WTC11 (cell line): ENCODE data around the gene KCNK5. TPM values are rescaled to one million over a fixed set of nuclear protein-coding genes. Genes with fewer than 3 reads are reported as not detected.

Experiments used
- ATAC-seq: fragments of 200-7000 bp; cut with Tn5 transposase; 2 replicates; pipeline ENCODE4 v1.10.0; 2021; ENCODE audit warnings: mild to moderate bottlenecking, moderate library complexity
- CTCF ChIA-PET: fragments of 300-600 bp; sonication (Branson Sonifier 250); formaldehyde crosslinking; loops from one replicate; lab custom pipeline; 2021; ENCODE audit warnings: antibody characterized with exemption; lab: Charles Lee
- POLR2A ChIA-PET: fragments of 350-600 bp; sonication (Branson Sonifier 250); formaldehyde crosslinking; loops from one replicate; lab custom pipeline; 2021; ENCODE audit warnings: antibody characterized with exemption; lab: Charles Lee
- DNase-seq: peaks from one replicate; pipeline ENCODE4 v3.0.0; 2021; ENCODE audit warnings: low spot score
- H3K27ac Mint-ChIP-seq: 2 replicates; pipeline ENCODE4 v1.8.0; 2021; ENCODE audit warnings: mixed read lengths
- H3K27me3 Mint-ChIP-seq: 2 replicates; pipeline ENCODE4 v1.8.0; 2021; ENCODE audit warnings: low read depth, mild to moderate bottlenecking, moderate library complexity, mixed read lengths
- H3K36me3 Mint-ChIP-seq: 2 replicates; pipeline ENCODE4 v1.8.0; 2021; ENCODE audit warnings: mixed read lengths
- H3K4me1 Mint-ChIP-seq: 2 replicates; pipeline ENCODE4 v1.8.0; 2022; ENCODE audit warnings: mixed read lengths
- H3K4me3 Mint-ChIP-seq: 2 replicates; pipeline ENCODE4 v1.8.0; 2021; ENCODE audit warnings: mild to moderate bottlenecking, moderate library complexity, mixed read lengths
- H3K9me3 Mint-ChIP-seq: 2 replicates; pipeline ENCODE4 v1.8.0; 2021; ENCODE audit warnings: mixed read lengths
- CBFB ChIP-seq: sonication (generic); formaldehyde crosslinking; IDR thresholded peaks from 2 replicates; pipeline ENCODE4 v1.8.1; 2022; ENCODE audit warnings: mild to moderate bottlenecking, low read depth, missing genetic modification reagents
- CREB1 ChIP-seq: sonication (generic); formaldehyde crosslinking; IDR thresholded peaks from 2 replicates; pipeline ENCODE4 v1.8.0; 2023; ENCODE audit warnings: mild to moderate bottlenecking, missing genetic modification reagents
- EMX1 ChIP-seq: fragments of 250-450 bp; sonication (Bioruptor Pico); IDR thresholded peaks from 2 replicates; pipeline ENCODE4 v1.8.0; 2021; ENCODE audit warnings: mild to moderate bottlenecking
- FOXP1 ChIP-seq: sonication (generic); formaldehyde crosslinking; IDR thresholded peaks from 2 replicates; pipeline ENCODE4 v1.8.0; 2022; ENCODE audit warnings: missing genetic modification reagents, mild to moderate bottlenecking, moderate library complexity, borderline replicate concordance
- IRF2 ChIP-seq: sonication (generic); formaldehyde crosslinking; IDR thresholded peaks from 2 replicates; pipeline ENCODE4 v1.8.0; 2022; ENCODE audit warnings: low read depth, missing genetic modification reagents, borderline replicate concordance
- NR2C2 ChIP-seq: sonication (generic); formaldehyde crosslinking; IDR thresholded peaks from 2 replicates; pipeline ENCODE4 v1.8.0; 2022; ENCODE audit warnings: mild to moderate bottlenecking, missing genetic modification reagents
- PRRX2 ChIP-seq: fragments of 250-450 bp; sonication (Bioruptor Pico); IDR thresholded peaks from 2 replicates; pipeline ENCODE4 v1.8.0; 2021; ENCODE audit warnings: mild to moderate bottlenecking
- RELA ChIP-seq: sonication (generic); formaldehyde crosslinking; IDR thresholded peaks from 2 replicates; pipeline ENCODE4 v1.8.1; 2022; ENCODE audit warnings: missing genetic modification reagents, mild to moderate bottlenecking, borderline replicate concordance
- SMAD4 ChIP-seq: sonication (generic); formaldehyde crosslinking; IDR thresholded peaks from 2 replicates; pipeline ENCODE4 v1.8.0; 2022; ENCODE audit warnings: mild to moderate bottlenecking, missing genetic modification reagents
- ZBTB21 ChIP-seq: sonication (generic); formaldehyde crosslinking; IDR thresholded peaks from 2 replicates; pipeline ENCODE4 v1.8.1; 2023; ENCODE audit warnings: mild to moderate bottlenecking, missing genetic modification reagents, borderline replicate concordance
- ZNF219 ChIP-seq: sonication (generic); formaldehyde crosslinking; IDR thresholded peaks from 2 replicates; pipeline ENCODE4 v1.8.0; 2023; ENCODE audit warnings: missing genetic modification reagents, mild to moderate bottlenecking, borderline replicate concordance
- ZNF396 ChIP-seq: fragments of 250-450 bp; sonication (Bioruptor Pico); IDR thresholded peaks from 2 replicates; pipeline ENCODE4 v1.8.0; 2021; ENCODE audit warnings: mild to moderate bottlenecking, moderate library complexity, borderline replicate concordance
- total RNA-seq: library from RNA; stranded (reverse); gene quantifications from 3 replicates; pipeline ENCODE4 v1.2.3, GENCODE V29; 2021
- TF ChIP-seq, protein P1 (sequence below): sonication (generic); formaldehyde crosslinking; IDR thresholded peaks from 2 replicates; pipeline ENCODE4 v1.8.1; 2022; ENCODE audit warnings: low read depth, missing genetic modification reagents, borderline replicate concordance
- TF ChIP-seq, protein P2 (sequence below): sonication (generic); formaldehyde crosslinking; IDR thresholded peaks from 2 replicates; pipeline ENCODE4 v1.8.0; 2022; ENCODE audit warnings: mild to moderate bottlenecking, missing genetic modification reagents
- TF ChIP-seq, protein P3 (sequence below): sonication (generic); formaldehyde crosslinking; IDR thresholded peaks from 2 replicates; pipeline ENCODE4 v1.8.0; 2022; ENCODE audit warnings: mild to moderate bottlenecking, missing genetic modification reagents
- TF ChIP-seq, protein P4 (sequence below): sonication (generic); formaldehyde crosslinking; IDR thresholded peaks from 2 replicates; pipeline ENCODE4 v1.8.0; 2023; ENCODE audit warnings: missing genetic modification reagents, mild to moderate bottlenecking, borderline replicate concordance
- TF ChIP-seq, protein P5 (sequence below): fragments of 200-600 bp; IDR thresholded peaks from 2 replicates; pipeline ENCODE4 v1.8.0; 2022; ENCODE audit warnings: antibody characterized with exemption

The KCNK5 gene
- total RNA-seq, 1 experiment from 2014 or later = 41.8 TPM

DNA sequence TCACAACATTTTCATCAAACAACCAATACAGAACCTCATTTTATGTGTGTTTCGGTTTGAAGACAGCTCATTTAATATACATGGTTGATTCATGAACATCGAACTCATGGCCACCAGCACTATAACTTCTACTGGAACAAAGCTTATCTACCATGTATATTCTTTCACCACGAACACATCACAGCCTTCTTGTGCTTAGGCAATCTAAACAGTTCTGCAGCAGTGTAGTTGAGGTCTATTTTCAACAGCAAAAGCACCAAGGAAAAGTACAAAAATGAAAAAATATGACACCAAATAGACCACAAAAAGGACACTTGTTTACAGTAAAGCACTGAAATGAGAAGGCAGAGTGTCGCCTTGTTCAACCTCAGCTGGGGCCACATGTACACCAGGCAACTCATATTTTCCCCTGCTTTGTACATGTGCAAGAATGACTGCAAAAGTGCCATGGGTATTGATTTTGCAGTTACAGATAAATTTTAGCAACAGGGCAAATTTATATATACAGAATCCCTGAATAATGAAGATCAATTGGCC, 25.8 kb upstream of the KCNK5 start:
- Mint-ChIP-seq H3K27me3 (peaks cover 2% of the 10 kb centered on the region; the same call in 1 of the 2 replicates), H3K9me3 (peaks cover 16% of the 10 kb centered on the region), H3K4me1 (peaks cover 32% of the 10 kb centered on the region), H3K36me3 (peaks cover 15% of the 10 kb centered on the region), H3K27ac (no peak overlapping the region), H3K4me3 (no peak overlapping the region)
- ChIA-PET CTCF (interaction anchor here (1.2 to 2.8 kb wide), 3 partner anchors 8 to 47 kb away, joined by 3 to 15 read pairs (median 4); no protein-coding TSS in a partner anchor), POLR2A (no interaction called here)
- no peak for TF ChIP-seq SMAD4 (CRISPR knock-in tag)
- TF ChIP-seq RELA (CRISPR knock-in tag) = no peak
- no peak for TF ChIP-seq IRF2
- ATAC-seq (no peak), DNase-seq (no peak)

DNA sequence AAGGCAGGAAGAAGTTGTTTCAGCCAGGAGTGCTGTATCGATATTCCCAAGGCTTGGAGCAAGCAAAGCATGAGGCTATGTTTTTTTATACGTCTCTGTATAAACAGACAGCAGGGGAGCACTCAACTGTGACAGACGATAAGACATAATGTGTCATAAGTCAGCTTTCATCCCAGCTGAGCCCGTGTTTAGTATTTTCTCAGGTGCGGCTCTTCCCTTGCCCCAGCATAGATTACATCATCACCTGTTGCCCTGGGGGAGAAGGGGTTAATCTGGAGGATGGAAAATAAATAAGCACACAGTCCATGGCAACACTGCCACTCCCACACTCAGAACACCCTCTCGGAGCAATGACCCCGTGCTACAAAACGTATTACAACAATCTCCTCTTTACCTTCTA, 22.1 kb upstream of the KCNK5 start:
- TF ChIP-seq ZBTB21 (CRISPR knock-in tag) (no peak), FOXP1 (CRISPR knock-in tag) (no peak), PRRX2 (CRISPR knock-in tag) (no peak), NR2C2 (no peak), CREB1 (CRISPR knock-in tag) (no peak), ZNF219 (CRISPR knock-in tag) (no peak)
- TF ChIP-seq, protein P1, sequence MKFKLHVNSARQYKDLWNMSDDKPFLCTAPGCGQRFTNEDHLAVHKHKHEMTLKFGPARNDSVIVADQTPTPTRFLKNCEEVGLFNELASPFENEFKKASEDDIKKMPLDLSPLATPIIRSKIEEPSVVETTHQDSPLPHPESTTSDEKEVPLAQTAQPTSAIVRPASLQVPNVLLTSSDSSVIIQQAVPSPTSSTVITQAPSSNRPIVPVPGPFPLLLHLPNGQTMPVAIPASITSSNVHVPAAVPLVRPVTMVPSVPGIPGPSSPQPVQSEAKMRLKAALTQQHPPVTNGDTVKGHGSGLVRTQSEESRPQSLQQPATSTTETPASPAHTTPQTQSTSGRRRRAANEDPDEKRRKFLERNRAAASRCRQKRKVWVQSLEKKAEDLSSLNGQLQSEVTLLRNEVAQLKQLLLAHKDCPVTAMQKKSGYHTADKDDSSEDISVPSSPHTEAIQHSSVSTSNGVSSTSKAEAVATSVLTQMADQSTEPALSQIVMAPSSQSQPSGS (CRISPR knock-in tag) = no peak
- no peak for ATAC-seq
- no peak for DNase-seq
- POLR2A ChIA-PET = no interaction called here
- CTCF ChIA-PET = no interaction called here
- Mint-ChIP-seq H3K27me3 (peaks cover 2% of the 10 kb centered on the region; the same call in 1 of the 2 replicates), H3K4me1 (peaks cover 13% of the 10 kb centered on the region), H3K4me3 (no peak overlapping the region), H3K9me3 (peaks cover 16% of the 10 kb centered on the region), H3K36me3 (peaks cover 15% of the 10 kb centered on the region), H3K27ac (no peak overlapping the region)

DNA sequence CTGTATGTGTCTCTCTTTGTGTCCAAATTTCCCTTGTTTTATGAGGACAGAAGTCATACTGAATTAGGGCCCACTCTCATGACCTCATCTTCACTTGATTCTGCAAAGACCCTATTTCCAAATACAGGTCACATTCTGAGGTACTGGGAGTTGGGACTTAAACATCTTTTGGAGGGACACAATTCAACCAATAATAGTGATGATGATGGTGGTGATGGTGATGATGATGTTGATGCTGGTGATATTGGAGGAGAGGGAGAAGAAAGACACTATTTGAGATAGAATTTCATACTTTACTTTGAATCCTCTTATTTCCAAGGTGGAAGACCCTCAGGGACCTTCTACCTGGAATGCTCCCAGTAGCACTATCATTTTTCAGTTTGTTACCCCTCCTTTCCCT, 21.2 kb upstream of the KCNK5 start:
- DNase-seq (no peak), ATAC-seq (no peak)
- Mint-ChIP-seq H3K36me3 (peaks cover 13% of the 10 kb centered on the region), H3K9me3 (peaks cover 16% of the 10 kb centered on the region), H3K27me3 (peaks cover 2% of the 10 kb centered on the region; the same call in 1 of the 2 replicates), H3K4me1 (peaks cover 9% of the 10 kb centered on the region), H3K4me3 (no peak overlapping the region), H3K27ac (no peak overlapping the region)
- CTCF ChIA-PET = no interaction called here
- POLR2A ChIA-PET = no interaction called here
- TF ChIP-seq, protein P2, sequence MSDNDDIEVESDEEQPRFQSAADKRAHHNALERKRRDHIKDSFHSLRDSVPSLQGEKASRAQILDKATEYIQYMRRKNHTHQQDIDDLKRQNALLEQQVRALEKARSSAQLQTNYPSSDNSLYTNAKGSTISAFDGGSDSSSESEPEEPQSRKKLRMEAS (CRISPR knock-in tag) = no peak
- TF ChIP-seq PRRX2 (CRISPR knock-in tag) (no peak), EMX1 (CRISPR knock-in tag) (no peak), ZBTB21 (CRISPR knock-in tag) (no peak), SMAD4 (CRISPR knock-in tag) (no peak), ZNF396 (CRISPR knock-in tag) (no peak), CBFB (CRISPR knock-in tag) (no peak)
- TF ChIP-seq, protein P3, sequence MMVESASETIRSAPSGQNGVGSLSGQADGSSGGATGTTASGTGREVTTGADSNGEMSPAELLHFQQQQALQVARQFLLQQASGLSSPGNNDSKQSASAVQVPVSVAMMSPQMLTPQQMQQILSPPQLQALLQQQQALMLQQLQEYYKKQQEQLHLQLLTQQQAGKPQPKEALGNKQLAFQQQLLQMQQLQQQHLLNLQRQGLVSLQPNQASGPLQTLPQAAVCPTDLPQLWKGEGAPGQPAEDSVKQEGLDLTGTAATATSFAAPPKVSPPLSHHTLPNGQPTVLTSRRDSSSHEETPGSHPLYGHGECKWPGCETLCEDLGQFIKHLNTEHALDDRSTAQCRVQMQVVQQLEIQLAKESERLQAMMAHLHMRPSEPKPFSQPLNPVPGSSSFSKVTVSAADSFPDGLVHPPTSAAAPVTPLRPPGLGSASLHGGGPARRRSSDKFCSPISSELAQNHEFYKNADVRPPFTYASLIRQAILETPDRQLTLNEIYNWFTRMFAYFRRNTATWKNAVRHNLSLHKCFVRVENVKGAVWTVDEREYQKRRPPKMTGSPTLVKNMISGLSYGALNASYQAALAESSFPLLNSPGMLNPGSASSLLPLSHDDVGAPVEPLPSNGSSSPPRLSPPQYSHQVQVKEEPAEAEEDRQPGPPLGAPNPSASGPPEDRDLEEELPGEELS (CRISPR knock-in tag) = no peak
- TF ChIP-seq, protein P4, sequence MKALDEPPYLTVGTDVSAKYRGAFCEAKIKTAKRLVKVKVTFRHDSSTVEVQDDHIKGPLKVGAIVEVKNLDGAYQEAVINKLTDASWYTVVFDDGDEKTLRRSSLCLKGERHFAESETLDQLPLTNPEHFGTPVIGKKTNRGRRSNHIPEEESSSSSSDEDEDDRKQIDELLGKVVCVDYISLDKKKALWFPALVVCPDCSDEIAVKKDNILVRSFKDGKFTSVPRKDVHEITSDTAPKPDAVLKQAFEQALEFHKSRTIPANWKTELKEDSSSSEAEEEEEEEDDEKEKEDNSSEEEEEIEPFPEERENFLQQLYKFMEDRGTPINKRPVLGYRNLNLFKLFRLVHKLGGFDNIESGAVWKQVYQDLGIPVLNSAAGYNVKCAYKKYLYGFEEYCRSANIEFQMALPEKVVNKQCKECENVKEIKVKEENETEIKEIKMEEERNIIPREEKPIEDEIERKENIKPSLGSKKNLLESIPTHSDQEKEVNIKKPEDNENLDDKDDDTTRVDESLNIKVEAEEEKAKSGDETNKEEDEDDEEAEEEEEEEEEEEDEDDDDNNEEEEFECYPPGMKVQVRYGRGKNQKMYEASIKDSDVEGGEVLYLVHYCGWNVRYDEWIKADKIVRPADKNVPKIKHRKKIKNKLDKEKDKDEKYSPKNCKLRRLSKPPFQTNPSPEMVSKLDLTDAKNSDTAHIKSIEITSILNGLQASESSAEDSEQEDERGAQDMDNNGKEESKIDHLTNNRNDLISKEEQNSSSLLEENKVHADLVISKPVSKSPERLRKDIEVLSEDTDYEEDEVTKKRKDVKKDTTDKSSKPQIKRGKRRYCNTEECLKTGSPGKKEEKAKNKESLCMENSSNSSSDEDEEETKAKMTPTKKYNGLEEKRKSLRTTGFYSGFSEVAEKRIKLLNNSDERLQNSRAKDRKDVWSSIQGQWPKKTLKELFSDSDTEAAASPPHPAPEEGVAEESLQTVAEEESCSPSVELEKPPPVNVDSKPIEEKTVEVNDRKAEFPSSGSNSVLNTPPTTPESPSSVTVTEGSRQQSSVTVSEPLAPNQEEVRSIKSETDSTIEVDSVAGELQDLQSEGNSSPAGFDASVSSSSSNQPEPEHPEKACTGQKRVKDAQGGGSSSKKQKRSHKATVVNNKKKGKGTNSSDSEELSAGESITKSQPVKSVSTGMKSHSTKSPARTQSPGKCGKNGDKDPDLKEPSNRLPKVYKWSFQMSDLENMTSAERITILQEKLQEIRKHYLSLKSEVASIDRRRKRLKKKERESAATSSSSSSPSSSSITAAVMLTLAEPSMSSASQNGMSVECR (CRISPR knock-in tag) = no peak
- TF ChIP-seq, protein P5, sequence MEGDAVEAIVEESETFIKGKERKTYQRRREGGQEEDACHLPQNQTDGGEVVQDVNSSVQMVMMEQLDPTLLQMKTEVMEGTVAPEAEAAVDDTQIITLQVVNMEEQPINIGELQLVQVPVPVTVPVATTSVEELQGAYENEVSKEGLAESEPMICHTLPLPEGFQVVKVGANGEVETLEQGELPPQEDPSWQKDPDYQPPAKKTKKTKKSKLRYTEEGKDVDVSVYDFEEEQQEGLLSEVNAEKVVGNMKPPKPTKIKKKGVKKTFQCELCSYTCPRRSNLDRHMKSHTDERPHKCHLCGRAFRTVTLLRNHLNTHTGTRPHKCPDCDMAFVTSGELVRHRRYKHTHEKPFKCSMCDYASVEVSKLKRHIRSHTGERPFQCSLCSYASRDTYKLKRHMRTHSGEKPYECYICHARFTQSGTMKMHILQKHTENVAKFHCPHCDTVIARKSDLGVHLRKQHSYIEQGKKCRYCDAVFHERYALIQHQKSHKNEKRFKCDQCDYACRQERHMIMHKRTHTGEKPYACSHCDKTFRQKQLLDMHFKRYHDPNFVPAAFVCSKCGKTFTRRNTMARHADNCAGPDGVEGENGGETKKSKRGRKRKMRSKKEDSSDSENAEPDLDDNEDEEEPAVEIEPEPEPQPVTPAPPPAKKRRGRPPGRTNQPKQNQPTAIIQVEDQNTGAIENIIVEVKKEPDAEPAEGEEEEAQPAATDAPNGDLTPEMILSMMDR = no peak
